ENCODE data around the gene DDX1.

The DDX1 gene

DNA sequence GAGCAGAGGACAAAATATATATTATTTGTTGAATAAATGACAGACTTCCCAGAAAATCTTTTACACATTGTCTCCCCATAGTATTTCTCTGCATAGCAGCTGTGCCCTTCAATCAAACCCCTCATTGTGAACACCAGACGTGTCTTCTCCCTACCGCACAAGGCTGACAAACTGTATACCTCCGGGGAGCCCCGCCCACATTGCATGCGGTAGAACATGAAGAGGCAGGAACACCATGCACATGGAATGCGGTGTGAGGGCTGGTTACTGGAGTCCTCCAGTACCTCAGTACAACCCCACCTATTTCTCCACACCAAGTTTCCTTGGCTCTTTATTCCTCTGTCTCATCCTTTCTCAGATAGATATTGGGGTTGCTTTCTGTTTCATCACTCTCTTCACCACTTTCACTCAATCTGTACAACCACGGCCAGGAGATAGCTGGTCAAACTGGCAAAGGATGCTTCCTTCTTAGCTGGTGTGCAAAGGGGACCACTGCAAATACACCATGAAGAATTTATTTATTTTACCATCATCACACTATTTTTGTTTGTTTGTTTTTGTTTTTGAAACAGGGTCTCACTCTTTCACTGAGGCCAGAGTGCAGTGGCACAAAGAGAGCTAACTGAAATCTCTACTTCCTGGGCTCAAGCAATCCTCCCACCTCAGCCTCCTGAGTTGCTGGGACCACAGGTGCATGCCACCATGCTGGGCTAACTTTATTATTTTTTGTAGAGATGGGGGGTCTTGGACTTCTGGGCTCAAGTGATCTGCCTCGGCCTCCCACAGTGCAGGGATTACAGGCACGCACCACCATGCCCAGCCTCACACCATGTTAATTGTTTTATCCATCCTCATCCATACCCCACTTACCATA lies 28.2 kb upstream of the DDX1 start:
- no peak for DNase-seq

DNA sequence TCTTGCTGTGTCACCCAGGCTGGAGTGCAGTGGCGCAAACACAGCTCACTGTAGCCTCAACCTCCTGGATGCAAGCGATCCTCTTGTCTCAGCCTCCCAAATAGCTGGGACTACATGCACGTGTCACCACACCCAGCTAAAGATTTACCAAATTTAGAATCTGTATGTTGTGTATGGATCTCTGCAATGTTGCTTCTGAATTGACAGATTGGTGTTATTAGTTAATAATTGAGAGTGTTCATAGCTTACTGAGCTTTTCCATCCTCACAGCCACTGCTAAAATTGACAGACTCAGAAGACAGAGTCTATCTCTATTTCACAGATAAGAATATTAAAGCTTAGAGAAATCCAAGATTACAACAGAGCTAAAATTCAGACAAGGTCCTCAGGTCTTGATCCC lies 26.3 kb upstream of the DDX1 start:
- DNase-seq = no peak

- DNase-seq = no peak
Observed at GRCh38 chr2:15565994-15566671, 25.5 kb upstream of the DDX1 start.

- DNase-seq = no peak
Observed at GRCh38 chr2:15566912-15567311, 24.8 kb upstream of the DDX1 start.

DNA sequence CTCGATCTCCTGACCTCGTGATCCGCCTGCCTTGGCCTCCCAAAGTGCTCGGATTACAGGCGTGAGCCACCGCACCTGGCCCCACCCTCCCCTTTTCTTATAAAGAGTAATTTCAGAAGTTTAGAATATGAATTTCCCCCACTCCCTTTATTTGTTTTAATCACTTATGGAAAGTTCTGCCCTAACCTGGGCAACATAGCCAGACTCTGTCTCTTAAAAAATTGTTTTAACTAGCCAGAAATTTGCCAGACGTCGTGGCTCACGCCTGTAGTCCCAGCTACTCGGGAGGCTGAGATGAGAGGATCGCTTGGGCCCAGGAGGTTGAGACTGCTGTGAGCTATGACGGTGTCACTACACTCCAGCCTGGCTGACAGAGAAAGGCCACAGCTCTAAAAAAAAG lies 22.8 kb upstream of the DDX1 start:
- DNase-seq = no peak

DNA sequence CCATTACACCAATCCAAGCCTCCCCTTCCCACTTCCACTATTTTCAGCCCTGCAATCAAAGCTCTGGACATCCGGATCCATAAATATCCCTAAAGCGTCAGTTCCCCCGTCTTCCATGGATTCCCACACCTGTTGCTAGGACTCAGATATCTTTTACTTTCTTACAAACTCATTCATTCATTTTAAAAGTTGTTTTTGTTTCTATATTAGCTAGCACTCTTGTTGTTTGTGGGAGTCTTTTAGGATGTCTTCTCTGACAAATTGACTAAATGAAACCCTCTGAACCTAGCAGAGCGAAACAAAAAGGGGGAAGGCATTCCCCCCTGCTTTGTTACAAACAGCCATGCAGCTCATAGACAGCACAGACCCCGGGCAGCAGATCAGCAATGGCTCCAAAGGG lies 21.6 kb upstream of the DDX1 start:
- DNase-seq = no peak

DNA sequence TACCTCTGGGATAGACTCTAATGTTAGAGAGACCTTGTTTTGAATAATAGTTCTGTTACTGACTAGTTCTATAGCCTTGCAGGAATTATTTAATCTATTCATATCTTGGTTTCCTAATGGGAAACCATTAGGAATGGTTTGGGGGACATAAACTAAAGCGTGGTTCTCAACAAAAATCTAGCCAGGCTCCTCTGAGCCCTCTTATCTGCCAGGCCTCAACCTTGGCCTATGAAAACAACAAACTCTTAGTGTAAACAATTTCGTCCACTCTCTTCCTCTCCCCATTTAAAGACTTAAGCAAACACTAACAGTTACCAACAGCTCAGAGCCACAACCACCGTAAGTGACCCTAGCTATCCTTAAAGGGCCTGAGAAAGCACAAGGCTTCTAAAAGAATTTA lies 19.9 kb upstream of the DDX1 start:
- DNase-seq = no peak

DNA sequence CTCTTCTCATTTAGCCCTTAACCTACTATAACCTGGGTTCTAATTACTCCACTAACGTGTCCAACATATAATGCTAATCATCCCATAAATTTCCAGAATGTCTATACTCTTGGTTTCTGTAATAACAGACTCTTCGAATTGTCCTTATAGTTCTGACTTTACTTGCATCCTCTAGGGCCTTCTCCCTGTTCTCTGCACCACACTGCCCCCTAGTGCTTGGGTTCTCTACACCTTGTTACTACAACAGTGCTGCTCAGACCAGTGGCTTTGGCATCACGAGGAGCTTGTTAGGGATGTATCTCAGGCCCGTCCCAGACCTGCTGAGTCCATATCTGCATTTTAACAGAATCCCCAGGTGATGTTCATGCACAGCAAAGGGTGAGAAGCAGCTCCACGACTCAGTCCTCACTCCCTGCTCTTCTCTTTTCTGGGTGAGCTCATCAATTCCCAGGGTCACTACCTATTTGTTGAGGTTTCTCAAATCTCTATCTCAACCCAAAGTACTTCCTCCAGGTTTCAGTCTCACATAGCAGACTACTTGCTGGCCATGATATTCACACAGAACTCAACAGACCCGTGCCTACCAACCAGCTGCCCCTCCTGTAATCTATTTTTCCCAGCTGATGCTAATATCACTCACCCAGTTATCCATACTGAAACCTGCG lies 14.5 kb upstream of the DDX1 start:
- DNase-seq = peak; percentile 90

DNA sequence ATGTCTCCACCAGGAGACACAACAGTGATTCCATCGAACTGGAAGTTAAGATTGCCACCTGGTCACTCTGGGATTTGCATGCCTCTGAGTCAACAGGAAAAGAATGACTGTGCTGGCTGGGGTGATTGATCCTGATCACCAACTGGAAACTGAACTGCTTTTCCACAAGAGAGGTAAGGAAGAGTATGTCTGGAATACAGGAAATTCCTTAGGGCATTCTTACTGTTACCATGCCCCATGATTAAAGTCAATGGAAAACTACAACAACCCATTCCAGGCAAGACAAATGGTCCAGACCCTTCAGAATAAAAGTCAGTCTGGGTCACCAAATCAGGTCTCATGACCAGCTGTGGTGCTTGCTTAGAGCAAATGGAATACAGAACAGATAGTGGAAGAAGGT lies 12.0 kb upstream of the DDX1 start:
- DNase-seq = no peak

DNA sequence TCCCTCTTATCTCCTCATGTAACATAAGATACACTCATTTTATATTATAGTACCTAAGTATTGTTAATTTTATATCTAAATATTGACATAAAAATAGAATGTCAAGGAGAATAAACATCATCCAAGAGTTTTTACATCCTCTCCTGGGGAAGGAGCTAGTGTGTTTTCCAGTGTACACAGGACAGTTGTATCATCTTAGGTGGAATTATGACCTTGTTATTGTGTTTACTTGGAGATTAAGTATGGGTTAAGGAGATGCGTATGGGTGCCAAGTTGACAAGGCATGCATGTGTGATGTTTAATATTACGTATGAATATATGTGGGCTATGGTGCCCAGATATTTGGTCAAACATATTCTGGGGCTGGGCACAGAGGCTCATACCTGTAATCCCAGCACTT lies 11.2 kb upstream of the DDX1 start:
- no peak for DNase-seq

GRCh38 chr2:15582710-15583357 lies 8.8 kb upstream of the DDX1 start:
- no peak for DNase-seq

DNA sequence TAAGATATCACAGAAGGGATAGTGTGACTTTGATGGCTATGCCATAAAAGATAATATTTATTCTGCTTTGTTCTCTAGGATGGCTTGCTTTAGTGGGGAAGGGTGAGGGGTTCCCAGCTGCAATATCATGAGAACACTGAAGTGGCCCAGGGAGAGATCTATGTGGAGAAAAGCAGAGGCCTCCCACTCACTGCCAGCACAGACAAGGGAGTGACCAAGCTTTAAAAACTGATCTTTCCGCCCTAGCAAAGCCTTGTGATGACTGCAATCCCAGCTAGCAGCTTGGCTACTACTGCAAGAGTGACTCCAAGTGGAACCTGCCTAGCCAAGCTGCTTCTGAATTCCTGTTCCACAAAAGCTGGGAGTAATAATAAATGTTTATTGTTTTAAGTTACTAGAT lies 7.8 kb upstream of the DDX1 start:
- no peak for DNase-seq

DNA sequence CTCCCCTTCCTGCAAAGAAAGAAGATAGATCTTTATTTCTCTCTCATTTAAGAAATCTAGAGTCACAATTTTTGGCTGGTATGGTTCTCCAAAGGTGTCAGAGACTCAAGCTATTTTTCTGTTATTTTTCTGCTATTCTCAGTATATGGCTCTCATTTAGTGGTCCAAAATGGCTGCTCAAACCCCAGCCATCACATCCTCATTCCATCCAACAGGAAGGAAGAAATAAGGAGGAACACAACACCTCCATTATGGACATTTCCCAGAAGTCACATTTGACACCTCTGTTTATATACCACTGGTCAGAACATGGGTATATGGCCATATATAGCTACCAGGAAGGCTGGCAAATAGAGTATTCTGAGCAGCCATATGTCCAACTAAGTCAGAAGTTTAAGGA lies 7.4 kb upstream of the DDX1 start:
- no peak for DNase-seq

DNA sequence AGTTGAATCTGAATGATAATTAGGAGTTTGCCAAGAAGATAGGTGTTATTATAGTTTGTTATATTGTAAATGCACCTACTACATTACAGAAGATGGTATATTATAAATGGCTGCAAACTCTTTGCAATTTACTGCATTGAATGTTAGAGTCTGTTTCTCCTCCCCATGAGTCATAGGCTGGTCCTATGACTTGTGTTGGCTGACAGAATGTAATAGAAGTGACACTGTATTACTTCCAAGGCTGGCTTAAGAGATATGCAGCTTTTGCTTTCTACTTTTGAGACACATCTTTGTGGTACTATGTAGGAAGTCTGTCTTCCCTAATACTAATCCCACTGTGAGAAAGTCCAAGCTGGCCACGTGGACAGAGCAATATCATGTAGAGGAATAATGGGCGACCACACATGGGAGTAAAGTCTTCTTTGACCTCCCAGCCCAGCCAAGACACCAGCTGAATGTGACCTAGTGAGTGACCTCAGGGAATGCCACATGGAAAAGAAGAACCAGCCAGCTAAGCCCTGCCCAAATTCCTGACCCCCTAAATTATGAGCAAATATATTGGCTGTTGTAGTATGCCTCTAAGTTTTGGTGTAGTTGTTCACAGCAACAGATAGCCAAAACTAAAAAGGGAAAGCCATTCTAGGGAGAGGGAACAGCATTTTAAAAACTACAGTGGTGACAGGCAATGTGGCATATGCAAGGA lies 6.8 kb upstream of the DDX1 start:
- no peak for DNase-seq

- DNase-seq = peak; percentile 15
Observed at GRCh38 chr2:15588329-15588919, 3.2 kb upstream of the DDX1 start.

DNA sequence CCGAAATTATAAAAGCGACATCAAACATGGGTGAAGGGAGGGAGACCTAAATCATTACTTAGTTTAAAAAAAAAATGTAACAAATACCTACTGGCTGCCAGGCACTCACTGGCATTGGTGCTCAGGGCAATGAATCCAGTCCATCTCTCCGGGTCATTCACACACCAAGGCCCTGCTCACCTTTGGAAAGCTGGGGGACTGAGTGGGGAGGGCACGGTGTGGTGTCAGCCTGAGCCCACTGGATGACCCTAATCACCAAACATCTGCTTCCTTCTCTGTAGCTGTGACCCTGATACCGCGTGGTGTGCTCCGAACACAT lies 336 bp upstream of the DDX1 start:
- no peak for DNase-seq

GRCh38 chr2:15593327-15593705 lies 1.6 kb downstream of the DDX1 start:
- DNase-seq = no peak

DNA sequence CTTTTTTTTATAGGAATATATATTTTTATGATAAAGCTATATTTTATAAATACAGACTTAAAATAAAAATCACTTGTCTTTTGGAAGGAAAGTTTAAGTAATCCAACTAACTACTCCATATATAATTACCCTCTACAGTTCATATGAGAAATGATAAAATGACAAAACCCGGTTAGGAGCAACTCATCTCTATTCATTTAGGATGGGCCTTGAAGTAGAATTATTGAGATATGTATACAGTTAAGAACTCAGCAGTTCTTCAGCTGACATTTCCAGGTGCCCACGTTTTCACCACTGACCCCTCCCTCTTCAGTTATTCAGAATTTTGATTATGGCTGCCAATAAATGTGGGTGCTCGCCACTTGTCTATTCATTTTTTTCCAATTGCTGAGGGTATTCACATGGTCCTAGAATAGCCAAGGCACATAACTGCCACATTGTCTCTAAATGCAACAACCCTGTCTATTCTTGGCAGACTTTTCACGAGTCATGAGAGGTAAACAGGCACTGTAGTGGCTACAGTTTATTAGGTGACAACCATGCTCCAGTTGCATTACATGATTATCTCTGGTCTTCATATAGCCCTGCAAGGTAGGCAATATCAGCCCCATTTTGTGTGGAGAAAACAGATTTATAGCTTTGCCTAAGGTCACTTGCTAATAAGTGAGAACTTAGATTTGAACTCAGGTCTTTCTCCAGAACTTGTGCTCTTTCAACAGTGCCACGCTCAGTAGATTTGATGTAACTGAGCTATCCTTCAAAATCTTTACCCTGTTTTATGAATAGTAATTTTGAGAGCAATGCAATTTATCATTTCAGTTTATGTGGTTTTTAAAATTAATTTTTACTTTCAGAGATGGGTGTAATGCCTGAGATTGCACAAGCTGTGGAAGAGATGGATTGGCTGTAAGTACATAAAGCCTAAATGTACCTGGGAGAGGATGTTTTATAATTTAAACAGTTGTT lies 2.9 kb downstream of the DDX1 start:
- no peak for DNase-seq

- DNase-seq = no peak
Observed at GRCh38 chr2:15595342-15595905, 3.8 kb downstream of the DDX1 start.

DNA sequence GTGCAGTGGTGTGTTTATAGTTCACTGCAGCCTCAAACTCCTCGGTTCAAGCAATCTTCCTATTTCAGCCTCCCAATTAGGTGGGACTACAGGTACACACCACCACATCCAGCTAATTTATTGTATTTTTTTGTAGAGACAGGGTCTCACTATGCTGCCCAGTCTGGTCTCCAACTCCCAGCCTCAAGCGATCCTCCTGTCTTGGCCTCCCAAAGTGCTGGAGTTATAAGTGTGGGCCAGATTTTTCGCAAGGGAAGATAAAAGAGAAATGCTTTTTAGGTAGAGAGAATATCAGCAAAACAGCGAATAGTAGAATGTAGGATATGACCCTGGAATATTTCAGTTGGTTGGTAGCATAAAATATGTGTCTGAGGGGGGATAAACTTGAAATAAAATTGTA lies 4.3 kb downstream of the DDX1 start:
- no peak for DNase-seq

DNA sequence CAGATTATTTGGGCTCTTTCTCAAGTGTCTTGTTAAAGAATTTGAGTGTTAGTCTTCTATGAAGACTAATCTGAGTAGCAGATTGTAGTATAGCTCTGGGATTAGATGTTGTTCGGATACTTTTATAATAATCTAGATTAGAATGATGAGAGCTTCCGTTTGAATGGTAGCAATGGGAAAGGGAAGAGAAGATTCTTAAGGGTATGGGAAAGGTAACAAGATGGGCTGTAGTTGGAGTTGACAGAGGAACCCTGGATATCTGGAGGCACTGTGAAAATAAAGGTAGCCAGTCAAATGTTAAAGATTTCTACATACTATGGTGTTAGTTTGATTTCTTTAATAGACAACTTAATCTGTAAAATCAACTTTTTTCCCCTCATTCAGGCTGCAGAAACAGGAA lies 4.7 kb downstream of the DDX1 start:
- no peak for DNase-seq
